ENCODE measurements around the gene NFKB1.
"Not testable (repeated sequence)": the region's sequence is repeated elsewhere in the genome, so short reads cannot be mapped to it uniquely, and the experiment has no call there.

NFKB1 gene

GRCh38 chr4:102500696-102501446, at the start of gene NFKB1:
Gene NFKB1 (plus strand): TSS chr4:102501359. CDS start chr4:102525519, 24,160 bp downstream.
- peak; percentile 5 for DNase-seq

GRCh38 chr4:102452854-102453253, 48.3 kb upstream of the NFKB1 start:
- DNase-seq = no peak

GRCh38 chr4:102453827-102454226, 47.3 kb upstream of the NFKB1 start:
- no peak for DNase-seq

GRCh38 chr4:102454268-102454667, 46.9 kb upstream of the NFKB1 start:
- no peak for DNase-seq

- DNase-seq = no peak
Observed at GRCh38 chr4:102454981-102455685, 46.0 kb upstream of the NFKB1 start.

GRCh38 chr4:102455750-102456149, 45.4 kb upstream of the NFKB1 start:
- no peak for DNase-seq

- DNase-seq = no peak
Observed at GRCh38 chr4:102466298-102466697, 34.9 kb upstream of the NFKB1 start.

GRCh38 chr4:102469806-102470205, 31.4 kb upstream of the NFKB1 start:
- no peak for DNase-seq

GRCh38 chr4:102472441-102473013, 28.6 kb upstream of the NFKB1 start:
- no peak for DNase-seq

- no peak for DNase-seq
Observed at GRCh38 chr4:102473476-102473875, 27.7 kb upstream of the NFKB1 start.

- no peak for DNase-seq
Observed at GRCh38 chr4:102474736-102475504, 26.2 kb upstream of the NFKB1 start.

- DNase-seq = no peak
Observed at GRCh38 chr4:102477657-102478056, 23.5 kb upstream of the NFKB1 start.

- DNase-seq = no peak
Observed at GRCh38 chr4:102478186-102478585, 23.0 kb upstream of the NFKB1 start.

- not testable (repeated sequence) for DNase-seq
Observed at GRCh38 chr4:102479832-102480231, 21.3 kb upstream of the NFKB1 start.

GRCh38 chr4:102483120-102483519, 18.0 kb upstream of the NFKB1 start:
- DNase-seq = no peak

GRCh38 chr4:102483990-102484692, 17.0 kb upstream of the NFKB1 start:
- DNase-seq = not testable (repeated sequence)

GRCh38 chr4:102492531-102493241, 8.5 kb upstream of the NFKB1 start:
- no peak for DNase-seq

- DNase-seq = no peak
Observed at GRCh38 chr4:102493257-102493656, 7.9 kb upstream of the NFKB1 start.

GRCh38 chr4:102493794-102494193, 7.4 kb upstream of the NFKB1 start:
- DNase-seq = no peak

- DNase-seq = no peak
Observed at GRCh38 chr4:102494603-102495002, 6.6 kb upstream of the NFKB1 start.

GRCh38 chr4:102497986-102498385, 3.2 kb upstream of the NFKB1 start:
- no peak for DNase-seq

GRCh38 chr4:102500352-102500695, 835 bp upstream of the NFKB1 start:
- no peak for DNase-seq

All from NCI-H2171 (cell line).